Lung microvascular endothelial cell (primary cell): Measurements from ENCODE around the gene CLTCL1. TPM values are rescaled to one million over a fixed set of nuclear protein-coding genes. Genes with fewer than 3 reads are reported as not detected.

Source experiments
- DNase-seq, 2 donors: peaks; one replicate each; pipeline versions ENCODE4 v3.0.0 to v3.0.0-alpha.2; 2010; ENCODE audit warnings: low read depth in 2 of 2
- total RNA-seq: library from RNA; depleted of rRNA; stranded (reverse); fragments of >200 nt; gene quantifications from 2 replicates; pipeline ENCODE4 v1.2.1, GENCODE V29; 2014

CLTCL1 gene
- total RNA-seq, 1 donor from 2014 or later: 4.0 TPM

DNA sequence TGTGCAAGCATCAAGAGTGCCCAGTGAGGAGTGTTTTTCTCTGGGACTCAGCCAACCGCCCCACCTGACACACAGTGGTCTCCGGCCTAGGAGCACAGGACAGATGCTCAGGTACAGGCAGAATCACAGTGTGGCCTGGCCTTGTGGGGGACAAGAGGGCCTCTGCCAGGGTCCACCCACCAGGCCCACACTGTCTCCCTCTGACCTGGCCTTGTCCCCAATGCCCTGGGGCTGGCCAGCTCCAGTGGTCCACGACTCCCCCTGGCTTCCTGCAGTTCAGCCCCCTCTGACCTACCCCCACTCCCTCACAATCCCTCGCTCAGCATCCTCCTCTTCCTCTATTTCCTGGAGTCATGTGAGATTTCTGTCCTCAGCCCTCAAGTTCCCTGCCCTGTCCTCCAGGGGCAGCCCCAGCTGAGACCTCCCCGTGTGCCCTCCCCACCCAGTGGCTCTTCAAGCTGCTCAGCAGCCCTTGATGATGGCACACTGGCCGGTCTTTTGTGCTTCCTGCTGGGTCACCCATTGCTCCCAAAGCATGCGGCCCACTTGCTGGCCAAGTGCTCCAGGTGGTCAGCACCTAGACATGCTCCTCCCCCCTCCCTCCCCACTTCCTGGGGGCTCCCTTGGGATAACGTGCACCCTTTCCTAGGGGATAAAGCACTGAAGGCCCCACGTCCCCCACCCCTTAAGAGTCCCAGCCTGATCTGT lies 158.7 kb downstream of the CLTCL1 start:
- DNase-seq: no peak

DNA sequence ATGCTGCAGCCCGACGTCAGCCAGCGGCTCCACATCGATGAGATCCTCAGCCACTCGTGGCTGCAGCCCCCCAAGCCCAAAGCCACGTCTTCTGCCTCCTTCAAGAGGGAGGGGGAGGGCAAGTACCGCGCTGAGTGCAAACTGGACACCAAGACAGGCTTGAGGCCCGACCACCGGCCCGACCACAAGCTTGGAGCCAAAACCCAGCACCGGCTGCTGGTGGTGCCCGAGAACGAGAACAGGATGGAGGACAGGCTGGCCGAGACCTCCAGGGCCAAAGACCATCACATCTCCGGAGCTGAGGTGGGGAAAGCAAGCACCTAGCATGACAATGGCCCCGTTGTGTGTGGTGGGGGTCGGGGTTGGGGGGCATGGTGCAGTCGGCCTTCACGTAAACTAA lies 159.4 kb downstream of the CLTCL1 start:
- DNase-seq: no peak

DNA sequence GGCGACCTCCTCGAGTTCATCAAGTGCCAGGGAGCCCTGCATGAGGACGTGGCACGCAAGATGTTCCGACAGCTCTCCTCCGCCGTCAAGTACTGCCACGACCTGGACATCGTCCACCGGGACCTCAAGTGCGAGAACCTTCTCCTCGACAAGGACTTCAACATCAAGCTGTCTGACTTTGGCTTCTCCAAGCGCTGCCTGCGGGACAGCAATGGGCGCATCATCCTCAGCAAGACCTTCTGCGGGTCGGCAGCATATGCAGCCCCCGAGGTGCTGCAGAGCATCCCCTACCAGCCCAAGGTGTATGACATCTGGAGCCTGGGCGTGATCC lies 159.9 kb downstream of the CLTCL1 start:
- DNase-seq: no peak

DNA sequence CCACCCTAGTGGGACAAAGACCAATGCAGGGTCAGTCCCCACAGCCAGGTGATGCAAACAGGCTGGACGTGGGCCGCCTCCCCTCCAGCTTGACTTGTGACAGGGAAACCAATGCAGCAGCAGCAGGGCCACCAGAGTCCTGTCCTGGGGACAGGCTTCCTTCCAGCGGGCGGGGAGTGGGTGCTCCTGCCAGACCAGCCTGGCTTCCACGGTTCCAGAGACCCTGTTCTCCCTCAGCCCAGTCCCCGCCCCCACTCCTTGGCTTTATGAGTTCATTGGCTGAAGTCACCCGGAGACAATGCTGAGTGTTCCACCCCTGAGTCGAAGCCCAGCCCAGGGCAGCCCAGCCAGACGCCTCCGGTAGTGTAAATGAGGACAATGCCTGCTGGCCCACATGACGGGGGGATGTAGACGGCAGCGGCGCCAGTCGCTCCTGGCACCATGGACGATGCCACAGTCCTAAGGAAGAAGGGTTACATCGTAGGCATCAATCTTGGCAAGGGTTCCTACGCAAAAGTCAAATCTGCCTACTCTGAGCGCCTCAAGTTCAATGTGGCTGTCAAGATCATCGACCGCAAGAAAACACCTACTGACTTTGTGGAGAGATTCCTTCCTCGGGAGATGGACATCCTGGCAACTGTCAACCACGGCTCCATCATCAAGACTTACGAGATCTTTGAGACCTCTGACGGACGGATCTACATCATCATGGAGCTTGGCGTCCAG lies 160.4 kb downstream of the CLTCL1 start, which contains the start of gene TSSK2:
Gene TSSK2 (plus strand): TSS at position 350 of the 726 bp plus-strand sequence. CDS start 92 bp downstream, at position 442.
- no peak for DNase-seq

DNA sequence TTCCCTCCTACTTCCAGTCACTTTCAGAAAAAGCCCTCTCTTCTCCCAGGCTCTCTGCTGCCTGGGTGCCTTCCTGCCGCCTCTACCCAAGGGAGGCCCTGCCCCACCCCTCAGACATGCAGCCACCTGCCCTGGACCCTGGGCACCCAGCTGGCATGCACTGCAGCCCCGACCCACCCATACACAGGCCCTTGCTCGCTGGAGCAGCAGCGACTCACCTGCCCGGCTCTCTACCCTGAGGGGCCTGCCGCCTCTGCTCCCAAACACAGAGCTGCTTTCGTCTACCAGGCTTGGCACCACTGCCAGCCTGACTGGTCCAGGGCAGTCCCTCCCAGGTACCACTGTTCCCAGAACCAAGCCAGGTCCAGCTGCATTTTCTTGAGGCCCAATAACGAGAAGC lies 161.6 kb downstream of the CLTCL1 start:
- DNase-seq: no peak

Other genes starting within 250 kb of the CLTCL1 start
- gene DGCR2, start 169.3 kb downstream of the CLTCL1 start, total RNA-seq: 28.3 and 37.5 TPM in 2 replicates
- gene TSSK2, start 160.4 kb downstream of the CLTCL1 start, total RNA-seq: not detected in 2 replicates
- gene ESS2, start 147.1 kb downstream of the CLTCL1 start, total RNA-seq: 3.3 and 4.2 TPM in 2 replicates
- gene GSC2, start 141.4 kb downstream of the CLTCL1 start, total RNA-seq: not detected in 2 replicates
- 47.1 and 61.9 TPM in 2 replicates for gene SLC25A1, start 113.0 kb downstream of the CLTCL1 start, total RNA-seq
- 12.2 and 14.7 TPM in 2 replicates for gene HIRA, start 140.0 kb upstream of the CLTCL1 start, total RNA-seq
- gene MRPL40, start 140.8 kb upstream of the CLTCL1 start, total RNA-seq: 19.4 and 22.7 TPM in 2 replicates
- gene C22orf39, start 156.0 kb upstream of the CLTCL1 start, total RNA-seq: 17.0 and 26.6 TPM in 2 replicates
- 82.5 and 101 TPM in 2 replicates for gene UFD1, start 187.5 kb upstream of the CLTCL1 start, total RNA-seq
- gene CDC45, start 188.2 kb upstream of the CLTCL1 start, total RNA-seq: 3.0 and 12.2 TPM in 2 replicates
- gene CLDN5, start 232.7 kb upstream of the CLTCL1 start, total RNA-seq: 533 and 904 TPM in 2 replicates